Neuronal stem cell (in vitro differentiated cells): ENCODE results near the gene ZFYVE1.

ENCODE experiments used
- DNase-seq: peaks from one replicate; pipeline ENCODE4 v3.0.0-alpha.2; 2013; ENCODE audit warnings: low spot score
- H2AFZ ChIP-seq: one replicate; pipeline ENCODE4 v1.6.1; 2013; ENCODE audit warnings: mild to moderate bottlenecking, low read length, inconsistent platforms
- H2AK5ac ChIP-seq: 2 replicates; pipeline ENCODE4 v1.6.1; 2013; ENCODE audit warnings: low read depth, mild to moderate bottlenecking, inconsistent platforms, low read length, moderate library complexity, mixed read lengths
- H2BK120ac ChIP-seq: 2 replicates; pipeline ENCODE4 v1.6.1; 2013; ENCODE audit warnings: low read depth, mild to moderate bottlenecking, inconsistent platforms, low read length, moderate library complexity, mixed read lengths
- H2BK12ac ChIP-seq: one replicate; pipeline ENCODE4 v1.6.1; 2013; ENCODE audit warnings: low read length, inconsistent platforms
- H2BK15ac ChIP-seq: 2 replicates; pipeline ENCODE4 v1.6.1; 2013; ENCODE audit warnings: mild to moderate bottlenecking, low read length, inconsistent platforms, mixed read lengths
- H2BK5ac ChIP-seq: one replicate; pipeline ENCODE4 v1.6.1; 2013; ENCODE audit warnings: inconsistent platforms, mild to moderate bottlenecking, low read length, moderate library complexity
- H3K14ac ChIP-seq: one replicate; pipeline ENCODE4 v1.6.1; 2013; ENCODE audit warnings: low read length, inconsistent platforms
- H3K18ac ChIP-seq: 2 replicates; pipeline ENCODE4 v1.6.1; 2013; ENCODE audit warnings: low read length, inconsistent platforms
- H3K23ac ChIP-seq: 2 replicates; pipeline ENCODE4 v1.6.1; 2013; ENCODE audit warnings: low read depth, mild to moderate bottlenecking, mixed read lengths, low read length, inconsistent platforms; ENCODE audit not compliant: poor library complexity
- H3K27ac ChIP-seq: replicated peaks from 3 replicates; pipeline ENCODE4 v1.5.1; 2013; ENCODE audit warnings: low read length, inconsistent platforms
- H3K27me3 ChIP-seq, 3 experiments: 2 replicates each; pipeline ENCODE4 v1.6.1; 2013; ENCODE audit warnings: low read length in 3 of 3, mild to moderate bottlenecking in 2 of 3, inconsistent platforms in 1 of 3, low read depth in 1 of 3, mixed read lengths in 1 of 3, moderate library complexity in 1 of 3; ENCODE audit not compliant: control insufficient read depth in 3 of 3, insufficient read depth in 3 of 3
- H3K36me3 ChIP-seq, 2 donors: replicated peaks in 1 of 2; 2 replicates each; pipeline ENCODE4 v1.6.1; 2013; ENCODE audit warnings: low read length in 2 of 2; ENCODE audit not compliant: control insufficient read depth in 2 of 2, insufficient read depth in 2 of 2
- H3K4ac ChIP-seq: 2 replicates; pipeline ENCODE4 v1.6.1; 2013; ENCODE audit warnings: inconsistent platforms, mild to moderate bottlenecking, low read length, moderate library complexity
- H3K4me1 ChIP-seq, 2 donors: 1 replicate in 1 of 2; 2 replicates in 1 of 2; pipeline ENCODE4 v1.6.1; 2013; ENCODE audit warnings: low read length in 2 of 2, low read depth in 1 of 2; ENCODE audit not compliant: control insufficient read depth in 2 of 2, insufficient read depth in 1 of 2
- H3K4me2 ChIP-seq: one replicate; pipeline ENCODE4 v1.6.1; 2013; ENCODE audit warnings: mild to moderate bottlenecking, low read length, inconsistent platforms; ENCODE audit not compliant: insufficient read depth, poor library complexity, severe bottlenecking
- H3K4me3 ChIP-seq, 2 donors: 2 replicates each; pipeline ENCODE4 v1.5.1; 2013; ENCODE audit warnings: low read length in 2 of 2, mild to moderate bottlenecking in 2 of 2, inconsistent platforms in 1 of 2, moderate library complexity in 1 of 2
- H3K79me1 ChIP-seq: one replicate; pipeline ENCODE4 v1.6.1; 2013; ENCODE audit warnings: low read depth, mild to moderate bottlenecking, inconsistent platforms, low read length, moderate library complexity
- H3K9ac ChIP-seq: one replicate; pipeline ENCODE4 v1.6.1; 2013; ENCODE audit warnings: mild to moderate bottlenecking, low read depth, low read length, inconsistent platforms; ENCODE audit not compliant: poor library complexity
- H3K9me3 ChIP-seq, 2 donors: replicated peaks in 1 of 2; 2 replicates each; pipeline versions ENCODE3 to v1.6.1; 2013; ENCODE audit warnings: low read length in 2 of 2, mild to moderate bottlenecking in 2 of 2, inconsistent platforms in 1 of 2, low read depth in 1 of 2, mixed read lengths in 1 of 2, moderate library complexity in 1 of 2; ENCODE audit not compliant: control insufficient read depth in 2 of 2, insufficient read depth in 1 of 2
- H4K8ac ChIP-seq: one replicate; pipeline ENCODE4 v1.6.1; 2013; ENCODE audit warnings: low read depth, mild to moderate bottlenecking, inconsistent platforms, low read length, moderate library complexity
- H4K91ac ChIP-seq: one replicate; pipeline ENCODE4 v1.6.1; 2013; ENCODE audit warnings: low read length, low read depth, mild to moderate bottlenecking, inconsistent platforms; ENCODE audit not compliant: poor library complexity
- WGBS, 2 donors: extraction: QIAGEN DNeasy Blood & Tissue Kit; methylation state at CpG; one replicate each; pipeline ENCODE4 v1.1.7; 2013; ENCODE audit warnings: missing lambda C conversion rate in 2 of 2, mixed read lengths in 1 of 2; ENCODE audit not compliant: insufficient read length in 2 of 2, insufficient replicate concordance in 1 of 2; ENCODE audit errors: extremely low coverage in 2 of 2; 5-methylcytosine and 5-hydroxymethylcytosine counted together

ZFYVE1 gene

DNA sequence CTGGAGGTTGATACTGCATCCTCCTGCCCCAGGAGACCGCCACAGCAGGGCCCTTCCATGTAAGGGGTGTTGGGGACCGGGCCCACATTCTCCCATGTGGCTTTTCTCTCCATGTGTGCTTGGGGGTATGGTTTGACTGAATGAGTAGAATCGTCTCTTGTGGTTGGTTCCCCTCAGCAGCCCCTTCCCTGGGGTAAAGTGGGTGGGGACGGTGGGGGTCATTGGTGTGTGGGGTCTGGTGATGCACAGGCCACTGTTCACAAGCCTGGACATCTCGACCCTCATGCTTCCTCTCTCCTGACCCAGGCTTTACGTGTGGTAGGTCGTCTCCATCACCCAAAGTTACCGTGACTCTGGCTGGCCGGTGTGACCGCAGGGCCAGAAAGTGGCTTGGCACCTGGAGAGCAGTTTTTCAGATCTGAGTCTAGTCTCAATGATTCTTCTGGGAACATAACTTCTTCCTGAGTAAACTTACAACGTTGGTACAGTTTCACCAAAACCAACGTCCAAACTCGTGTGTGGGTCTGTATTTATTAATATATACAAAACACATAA lies 83.0 kb downstream of the ZFYVE1 start:
- H2BK5ac ChIP-seq = no peak overlapping the region
- peaks cover 4 to 6% of the 10 kb centered on the region in 2 donors for H3K4me1 ChIP-seq
- H2AK5ac ChIP-seq = no peak overlapping the region
- WGBS, 2 donors = no CpG with 5 or more reads among the region's 13 CpGs
- no peak overlapping the region for H3K23ac ChIP-seq
- no peak overlapping the region for H2AFZ ChIP-seq
- H3K79me1 ChIP-seq = no peaks in the 10 kb centered on the region
- no peak overlapping the region for H2BK120ac ChIP-seq
- no peaks in the 10 kb centered on the region for H3K9me3 ChIP-seq
- peaks cover 4 to 21% of the 10 kb centered on the region in 2 donors for H3K36me3 ChIP-seq
- H3K4ac ChIP-seq = no peak overlapping the region
- no peak overlapping the region for H3K18ac ChIP-seq
- H3K14ac ChIP-seq = no peak overlapping the region
- H3K27me3 ChIP-seq = no peaks in the 10 kb centered on the region
- H3K4me3 ChIP-seq = no peak overlapping the region
- no peak overlapping the region for H2BK15ac ChIP-seq
- H3K4me2 ChIP-seq = no peak overlapping the region
- no peak overlapping the region for H3K27ac ChIP-seq
- no peak for DNase-seq
- H4K8ac ChIP-seq = no peak overlapping the region
- H2BK12ac ChIP-seq = no peak overlapping the region
- H3K9ac ChIP-seq = no peak overlapping the region
- H4K91ac ChIP-seq = no peak overlapping the region

GRCh38 chr14:72942934-72943333 lies 84.0 kb downstream of the ZFYVE1 start:
- H3K4ac ChIP-seq = no peak overlapping the region
- no CpG with 5 or more reads among the region's 14 CpGs for WGBS, 2 donors
- H3K27ac ChIP-seq = no peak overlapping the region
- H3K9me3 ChIP-seq = no peaks in the 10 kb centered on the region
- H2AFZ ChIP-seq = no peak overlapping the region
- H2BK12ac ChIP-seq = no peak overlapping the region
- DNase-seq = no peak
- H3K18ac ChIP-seq = no peak overlapping the region
- H3K23ac ChIP-seq = no peak overlapping the region
- no peaks in the 10 kb centered on the region for H3K27me3 ChIP-seq
- H3K9ac ChIP-seq = no peak overlapping the region
- peaks cover 4 to 6% of the 10 kb centered on the region in 2 donors for H3K4me1 ChIP-seq
- H3K4me3 ChIP-seq = no peak overlapping the region
- H2BK120ac ChIP-seq = no peak overlapping the region
- no peak overlapping the region for H2BK15ac ChIP-seq
- H4K8ac ChIP-seq = no peak overlapping the region
- no peak overlapping the region for H3K14ac ChIP-seq
- no peak overlapping the region for H2BK5ac ChIP-seq
- H4K91ac ChIP-seq = no peak overlapping the region
- H3K36me3 ChIP-seq = peaks cover 4 to 21% of the 10 kb centered on the region in 2 donors
- no peaks in the 10 kb centered on the region for H3K79me1 ChIP-seq
- no peak overlapping the region for H2AK5ac ChIP-seq
- no peak overlapping the region for H3K4me2 ChIP-seq

- Histone ChIP-seq H2BK12ac (no peak overlapping the region), H3K79me1 (no peaks in the 10 kb centered on the region), H3K36me3 (peaks cover 2 to 21% of the 10 kb centered on the region in 2 donors), H3K4me2 (no peak overlapping the region), H4K91ac (no peak overlapping the region), H2AFZ (no peak overlapping the region), H2BK5ac (no peak overlapping the region), H2AK5ac (no peak overlapping the region), H3K4me3 (no peak overlapping the region), H3K9me3 (no peaks in the 10 kb centered on the region), H2BK15ac (no peak overlapping the region), H3K27me3 (no peaks in the 10 kb centered on the region), H3K14ac (no peak overlapping the region), H3K9ac (no peak overlapping the region), H3K18ac (no peak overlapping the region), H3K4me1 (peaks cover 4 to 6% of the 10 kb centered on the region in 2 donors), H2BK120ac (no peak overlapping the region), H3K4ac (no peak overlapping the region), H3K23ac (no peak overlapping the region), H4K8ac (no peak overlapping the region), H3K27ac (no peak overlapping the region)
- no peak for DNase-seq
- no CpG with 5 or more reads among the region's 12 CpGs for WGBS, 2 donors
Observed at GRCh38 chr14:72941286-72941985, 85.5 kb downstream of the ZFYVE1 start.

DNA sequence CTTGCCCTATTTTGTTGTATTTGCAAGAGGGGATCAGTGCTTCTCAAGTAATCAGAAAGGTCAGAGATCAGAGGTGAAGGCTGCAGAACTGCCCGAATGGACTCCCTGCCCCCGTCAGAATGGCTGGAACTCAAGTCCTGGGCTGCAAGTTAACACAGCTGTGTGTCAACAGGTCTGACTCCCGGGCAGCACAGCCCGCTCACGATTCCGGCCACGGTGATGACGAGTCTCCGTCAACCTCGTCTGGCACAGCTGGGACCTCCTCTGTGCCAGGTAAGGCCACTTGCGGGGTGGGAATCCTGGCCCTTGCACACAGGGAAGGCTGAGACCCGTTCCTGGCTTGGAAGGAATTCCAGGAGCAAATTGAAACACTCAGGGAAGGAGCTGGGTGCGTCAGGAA lies 87.3 kb downstream of the ZFYVE1 start:
- no peak overlapping the region for H3K4me2 ChIP-seq
- H2BK5ac ChIP-seq = no peak overlapping the region
- no peaks in the 10 kb centered on the region for H3K79me1 ChIP-seq
- peak overlapping the region; percentile 53 for H3K9ac ChIP-seq
- peak overlapping the region; percentile 61 for H2AK5ac ChIP-seq
- no CpG with 5 or more reads among the region's 13 CpGs for WGBS, 2 donors
- H3K27ac ChIP-seq = no peak overlapping the region
- peak overlapping the region; percentile 83 for H3K23ac ChIP-seq
- peak overlapping the region; percentile 85 for H3K18ac ChIP-seq
- H3K14ac ChIP-seq = peak overlapping the region; percentile 39
- DNase-seq = no peak
- no peak overlapping the region for H3K4ac ChIP-seq
- no peaks in the 10 kb centered on the region for H3K27me3 ChIP-seq
- peaks cover 2 to 21% of the 10 kb centered on the region in 2 donors for H3K36me3 ChIP-seq
- H4K91ac ChIP-seq = no peak overlapping the region
- H3K9me3 ChIP-seq = no peaks in the 10 kb centered on the region
- H3K4me1 ChIP-seq = peaks cover 4 to 6% of the 10 kb centered on the region in 2 donors
- H2BK15ac ChIP-seq = no peak overlapping the region
- H4K8ac ChIP-seq = no peak overlapping the region
- H3K4me3 ChIP-seq = no peak overlapping the region
- H2BK12ac ChIP-seq = no peak overlapping the region
- no peak overlapping the region for H2AFZ ChIP-seq
- H2BK120ac ChIP-seq = no peak overlapping the region
